HEK293 (cell line): ENCODE measurements around the gene SDE2.

Experiments
- ZNF248 ChIP-seq: fragments of 450-650 bp; formaldehyde crosslinking; IDR thresholded peaks from 2 replicates; pipeline ENCODE4 v1.5.1; 2017; ENCODE audit warnings: missing biosample characterization, missing genetic modification characterization
- ZNF571 ChIP-seq: fragments of 450-650 bp; formaldehyde crosslinking; IDR thresholded peaks from 2 replicates; pipeline ENCODE4 v1.5.0; 2017; ENCODE audit warnings: missing biosample characterization, missing genetic modification characterization
- TF ChIP-seq, protein P1 (sequence below): fragments of 450-650 bp; formaldehyde crosslinking; IDR thresholded peaks from 2 replicates; pipeline ENCODE4 v1.5.1; 2016; ENCODE audit warnings: missing biosample characterization, missing genetic modification characterization
- TF ChIP-seq, protein P2 (sequence below): fragments of 450-650 bp; formaldehyde crosslinking; IDR thresholded peaks from 2 replicates; pipeline ENCODE4 v1.5.1; 2016; ENCODE audit warnings: missing biosample characterization, missing genetic modification characterization

DNA sequence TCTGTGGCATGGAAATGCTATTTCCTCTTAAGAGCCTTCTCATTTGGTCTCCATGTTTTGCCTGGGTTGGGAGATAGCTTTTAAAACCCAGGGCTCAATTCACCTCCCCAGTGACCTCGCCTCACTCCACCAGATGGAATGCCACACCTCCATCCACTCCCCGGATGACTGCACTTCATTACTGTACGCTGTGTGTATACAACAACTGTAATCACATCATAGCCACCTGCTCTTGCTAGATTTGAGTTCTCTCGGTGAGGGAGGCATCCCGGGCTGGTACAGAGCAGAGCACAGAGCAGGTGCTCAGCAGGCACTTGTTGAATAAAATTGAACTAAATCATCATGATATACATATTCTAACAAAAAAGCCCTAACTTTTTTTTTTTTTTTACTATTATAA is 26.0 kb downstream of the SDE2 start:
- TF ChIP-seq, protein P1, sequence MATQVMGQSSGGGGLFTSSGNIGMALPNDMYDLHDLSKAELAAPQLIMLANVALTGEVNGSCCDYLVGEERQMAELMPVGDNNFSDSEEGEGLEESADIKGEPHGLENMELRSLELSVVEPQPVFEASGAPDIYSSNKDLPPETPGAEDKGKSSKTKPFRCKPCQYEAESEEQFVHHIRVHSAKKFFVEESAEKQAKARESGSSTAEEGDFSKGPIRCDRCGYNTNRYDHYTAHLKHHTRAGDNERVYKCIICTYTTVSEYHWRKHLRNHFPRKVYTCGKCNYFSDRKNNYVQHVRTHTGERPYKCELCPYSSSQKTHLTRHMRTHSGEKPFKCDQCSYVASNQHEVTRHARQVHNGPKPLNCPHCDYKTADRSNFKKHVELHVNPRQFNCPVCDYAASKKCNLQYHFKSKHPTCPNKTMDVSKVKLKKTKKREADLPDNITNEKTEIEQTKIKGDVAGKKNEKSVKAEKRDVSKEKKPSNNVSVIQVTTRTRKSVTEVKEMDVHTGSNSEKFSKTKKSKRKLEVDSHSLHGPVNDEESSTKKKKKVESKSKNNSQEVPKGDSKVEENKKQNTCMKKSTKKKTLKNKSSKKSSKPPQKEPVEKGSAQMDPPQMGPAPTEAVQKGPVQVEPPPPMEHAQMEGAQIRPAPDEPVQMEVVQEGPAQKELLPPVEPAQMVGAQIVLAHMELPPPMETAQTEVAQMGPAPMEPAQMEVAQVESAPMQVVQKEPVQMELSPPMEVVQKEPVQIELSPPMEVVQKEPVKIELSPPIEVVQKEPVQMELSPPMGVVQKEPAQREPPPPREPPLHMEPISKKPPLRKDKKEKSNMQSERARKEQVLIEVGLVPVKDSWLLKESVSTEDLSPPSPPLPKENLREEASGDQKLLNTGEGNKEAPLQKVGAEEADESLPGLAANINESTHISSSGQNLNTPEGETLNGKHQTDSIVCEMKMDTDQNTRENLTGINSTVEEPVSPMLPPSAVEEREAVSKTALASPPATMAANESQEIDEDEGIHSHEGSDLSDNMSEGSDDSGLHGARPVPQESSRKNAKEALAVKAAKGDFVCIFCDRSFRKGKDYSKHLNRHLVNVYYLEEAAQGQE (tag by site-specific recombination) = no peak
- TF ChIP-seq, protein P2, sequence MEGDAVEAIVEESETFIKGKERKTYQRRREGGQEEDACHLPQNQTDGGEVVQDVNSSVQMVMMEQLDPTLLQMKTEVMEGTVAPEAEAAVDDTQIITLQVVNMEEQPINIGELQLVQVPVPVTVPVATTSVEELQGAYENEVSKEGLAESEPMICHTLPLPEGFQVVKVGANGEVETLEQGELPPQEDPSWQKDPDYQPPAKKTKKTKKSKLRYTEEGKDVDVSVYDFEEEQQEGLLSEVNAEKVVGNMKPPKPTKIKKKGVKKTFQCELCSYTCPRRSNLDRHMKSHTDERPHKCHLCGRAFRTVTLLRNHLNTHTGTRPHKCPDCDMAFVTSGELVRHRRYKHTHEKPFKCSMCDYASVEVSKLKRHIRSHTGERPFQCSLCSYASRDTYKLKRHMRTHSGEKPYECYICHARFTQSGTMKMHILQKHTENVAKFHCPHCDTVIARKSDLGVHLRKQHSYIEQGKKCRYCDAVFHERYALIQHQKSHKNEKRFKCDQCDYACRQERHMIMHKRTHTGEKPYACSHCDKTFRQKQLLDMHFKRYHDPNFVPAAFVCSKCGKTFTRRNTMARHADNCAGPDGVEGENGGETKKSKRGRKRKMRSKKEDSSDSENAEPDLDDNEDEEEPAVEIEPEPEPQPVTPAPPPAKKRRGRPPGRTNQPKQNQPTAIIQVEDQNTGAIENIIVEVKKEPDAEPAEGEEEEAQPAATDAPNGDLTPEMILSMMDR = no peak
- no peak for TF ChIP-seq ZNF571 (tag by site-specific recombination)
- TF ChIP-seq ZNF248 (tag by site-specific recombination) = no peak
